ENCODE data around the gene VWA5B2. TPM values are rescaled to one million over a fixed set of nuclear protein-coding genes. Genes with fewer than 3 reads are reported as not detected.

Gene VWA5B2
- not detected in 2 replicates for total RNA-seq

DNA sequence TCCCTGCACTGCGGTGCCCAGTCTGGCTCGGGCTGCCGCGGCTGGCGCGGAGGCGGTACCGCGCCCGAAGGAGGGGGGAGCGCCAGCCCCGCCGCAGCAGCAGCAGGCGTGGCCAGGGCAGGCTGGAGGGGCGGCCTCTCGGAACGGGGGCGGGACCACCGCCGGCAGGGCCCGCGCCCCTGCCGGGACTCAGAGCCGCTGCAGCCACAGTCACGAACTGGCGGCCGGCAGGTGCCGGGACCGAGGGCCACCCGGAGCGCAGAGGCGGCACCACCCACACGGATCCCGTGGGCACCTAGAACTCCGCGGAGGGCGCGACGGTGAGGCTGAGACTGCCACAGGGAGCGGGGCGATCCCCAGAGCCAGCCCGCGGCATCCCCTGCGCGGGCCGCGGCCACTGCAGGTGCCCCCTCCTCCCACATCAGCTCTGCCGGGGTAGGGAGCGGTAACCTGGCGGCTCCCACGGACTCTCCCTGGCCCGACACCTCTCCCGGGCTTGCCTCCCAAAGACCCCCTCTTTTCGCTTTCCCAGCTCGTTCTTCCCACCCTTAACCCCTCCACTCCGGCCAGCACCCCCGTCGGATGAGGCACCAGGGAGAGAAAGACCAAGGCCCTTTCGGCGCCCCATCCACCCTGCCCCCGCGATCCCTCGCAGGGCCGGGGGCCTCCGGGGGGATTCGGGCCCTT lies at the start of gene VWA5B2:
Gene VWA5B2 (plus strand): TSS at position 192 of the 687 bp plus-strand sequence. CDS start 944 bp downstream, outside the sequence.

DNA sequence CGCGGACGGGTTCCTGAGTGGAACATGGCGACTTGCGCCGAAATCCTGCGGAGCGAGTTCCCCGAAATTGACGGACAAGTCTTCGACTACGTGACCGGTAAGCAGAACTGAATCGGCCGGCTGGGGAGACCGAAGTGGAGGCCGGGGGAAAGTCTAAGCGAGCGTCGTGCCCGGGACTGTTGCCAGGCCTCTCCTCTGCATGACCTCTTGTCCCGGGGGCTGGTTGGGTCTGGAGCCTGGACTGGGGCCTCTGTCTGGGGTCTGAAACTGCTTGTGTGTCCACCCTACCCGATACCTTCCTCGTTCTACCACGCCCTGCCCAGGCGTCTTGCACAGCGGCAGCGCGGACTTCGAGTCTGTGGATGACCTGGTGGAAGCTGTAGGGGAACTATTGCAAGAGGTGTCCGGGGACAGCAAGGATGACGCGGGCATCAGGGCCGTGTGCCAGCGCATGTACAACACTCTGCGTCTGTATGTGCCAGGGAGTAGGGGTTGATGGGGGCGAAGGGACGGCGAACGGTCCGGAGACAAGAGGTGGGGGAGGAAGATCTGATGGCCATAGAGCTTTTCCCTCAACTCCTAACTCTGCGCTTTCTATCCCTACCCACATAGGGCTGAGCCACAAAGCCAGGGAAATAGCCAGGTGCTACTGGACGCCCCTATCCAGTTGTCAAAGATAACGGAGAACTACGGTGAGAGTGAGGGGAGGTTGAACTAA lies 43.0 kb upstream of the VWA5B2 start, which contains the start of gene ABCF3:
Gene ABCF3 (plus strand): TSS at position 16 of the 718 bp plus-strand sequence. CDS start 9 bp downstream, at position 25.

DNA sequence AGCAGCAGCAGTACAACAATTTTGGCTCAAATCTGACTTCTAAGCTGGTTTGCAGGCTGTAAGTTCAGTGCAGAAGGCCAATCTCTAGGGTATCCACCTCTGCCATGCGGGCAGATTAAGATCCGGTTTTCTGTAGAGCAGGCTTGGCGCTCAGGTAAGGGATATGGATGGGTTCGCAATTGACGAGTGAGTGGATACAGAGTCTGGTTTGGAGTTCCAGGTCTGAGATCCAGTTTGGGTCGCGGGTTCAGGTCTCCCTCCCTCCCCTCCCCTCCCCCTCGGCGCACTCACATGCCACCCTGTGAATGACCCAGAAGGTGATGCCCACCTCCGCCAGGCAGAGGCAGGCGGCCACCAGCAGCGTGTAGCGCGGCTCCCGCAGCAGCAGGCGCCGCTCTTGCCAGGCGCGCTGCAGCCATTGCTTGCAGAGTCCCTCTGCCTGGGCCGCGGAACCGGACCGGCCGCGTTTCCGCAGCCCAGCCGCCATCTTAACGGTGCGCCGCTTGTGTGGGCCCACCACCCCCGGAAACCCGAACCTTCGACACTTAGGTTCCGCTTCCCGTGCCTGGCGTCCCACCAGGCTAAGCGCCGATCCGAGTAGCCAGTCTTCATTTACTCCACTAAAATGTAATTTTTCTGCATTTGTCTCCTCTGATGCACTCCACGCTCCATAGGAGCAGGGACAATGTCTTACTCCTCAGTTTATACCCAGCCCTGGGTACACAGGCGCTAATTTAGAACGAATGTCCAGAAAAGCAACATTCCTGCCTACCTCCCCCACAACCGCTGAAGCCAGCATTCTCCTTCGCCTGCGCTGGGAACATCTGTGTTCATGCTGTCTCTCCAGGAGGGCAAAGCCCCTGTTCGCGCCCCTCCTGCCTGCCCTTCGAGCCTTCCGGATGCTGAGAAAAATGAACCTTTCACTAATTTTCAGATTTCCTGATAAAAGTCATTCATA lies 19.3 kb downstream of the VWA5B2 start, which contains the start of gene ALG3:
Gene ALG3 (minus strand): TSS at position 509 of the 958 bp plus-strand sequence. CDS start 22 bp downstream, at position 487.

DNA sequence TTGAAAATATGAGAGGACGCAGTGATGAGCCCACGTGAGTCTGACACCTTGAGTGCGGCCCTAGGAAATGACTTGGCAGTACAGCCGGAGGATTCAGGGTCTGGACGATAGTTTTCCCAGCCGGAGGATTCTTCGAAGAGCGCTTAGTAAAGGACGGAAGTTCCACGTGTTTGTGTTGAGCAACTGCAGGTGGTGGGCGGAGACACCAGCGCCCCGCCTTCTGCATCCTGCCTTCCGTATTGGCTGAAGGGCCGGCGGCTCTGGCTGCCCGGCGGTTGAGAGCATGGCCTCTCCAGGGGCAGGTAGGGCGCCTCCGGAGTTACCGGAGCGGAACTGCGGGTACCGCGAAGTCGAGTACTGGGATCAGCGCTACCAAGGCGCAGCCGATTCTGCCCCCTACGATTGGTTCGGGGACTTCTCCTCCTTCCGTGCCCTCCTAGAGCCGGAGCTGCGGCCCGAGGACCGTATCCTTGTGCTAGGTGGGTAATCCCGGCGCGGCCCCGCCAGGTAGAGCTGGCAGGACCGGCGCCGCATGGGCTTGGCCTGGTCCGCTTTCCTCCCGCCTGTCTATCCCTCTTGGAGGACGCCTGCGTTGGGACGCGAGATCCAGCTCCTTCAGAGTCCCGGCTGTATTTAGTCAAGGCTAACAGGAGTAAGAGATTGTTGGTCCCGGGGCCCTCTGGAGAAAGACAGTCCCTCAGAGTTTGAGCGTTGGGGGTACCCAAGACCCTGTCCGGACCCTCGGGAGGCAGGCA lies 20.2 kb downstream of the VWA5B2 start, which contains the start of gene EEF1AKMT4:
Gene EEF1AKMT4 (plus strand): TSS at position 261 of the 755 bp plus-strand sequence. CDS start 23 bp downstream, at position 284.

DNA sequence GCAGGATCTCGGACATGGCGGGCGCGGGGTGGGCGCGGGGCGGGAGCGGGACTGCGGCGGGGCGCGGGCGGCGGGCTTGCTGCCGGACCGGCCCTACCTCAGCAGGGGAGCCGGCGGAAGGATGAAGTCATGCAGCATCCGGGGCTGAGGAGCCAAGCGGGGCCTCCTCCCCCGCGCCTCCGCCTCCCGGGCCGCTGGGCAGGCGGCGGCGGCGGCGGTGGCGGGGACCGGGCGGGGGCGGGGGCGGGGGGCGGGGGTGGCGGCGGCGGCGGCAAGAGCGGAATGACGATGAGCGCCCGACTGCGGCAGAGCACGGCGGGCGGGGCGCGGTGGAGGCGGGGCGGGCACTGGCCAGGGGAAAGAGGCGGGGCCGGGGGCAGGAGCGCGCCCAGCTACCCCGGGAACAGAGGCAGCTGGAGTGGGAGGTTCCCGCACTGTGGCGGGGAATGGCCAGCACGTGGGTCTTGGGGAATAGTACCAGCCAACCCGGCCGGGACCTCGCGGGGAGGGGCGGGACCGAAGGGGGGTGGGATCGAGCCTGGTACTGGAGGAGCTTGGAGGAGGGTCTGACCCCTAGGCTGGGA lies 32.0 kb downstream of the VWA5B2 start, which contains the start of gene CAMK2N2:
Gene CAMK2N2 (minus strand): TSS at position 284 of the 584 bp plus-strand sequence. CDS start 268 bp downstream, at position 16.

GRCh38 chr3:184275961-184276910 lies 46.9 kb downstream of the VWA5B2 start, which contains the start of gene ECE2:
Gene ECE2, plus strand, starts transcription at chr3:184276022. Its CDS starts 132 bp downstream, at chr3:184276154.

Other genes starting within 250 kb of the VWA5B2 start
- 14.4 and 25.4 TPM in 2 replicates for gene ABCC5, start 211.7 kb upstream of the VWA5B2 start, total RNA-seq
- gene HTR3D, start 197.8 kb upstream of the VWA5B2 start, total RNA-seq = not detected in 2 replicates
- not detected in 2 replicates for gene HTR3C, start 176.5 kb upstream of the VWA5B2 start, total RNA-seq
- gene HTR3E, start 132.5 kb upstream of the VWA5B2 start, total RNA-seq = not detected in 2 replicates
- gene EIF2B5, start 94.2 kb upstream of the VWA5B2 start, total RNA-seq = 29.3 and 39.1 TPM in 2 replicates
- 35.2 and 37.0 TPM in 2 replicates for gene DVL3, start 74.2 kb upstream of the VWA5B2 start, total RNA-seq
- 384 and 533 TPM in 2 replicates for gene AP2M1, start 54.7 kb upstream of the VWA5B2 start, total RNA-seq
- gene ABCF3, start 43.4 kb upstream of the VWA5B2 start, total RNA-seq = 55.2 and 81.5 TPM in 2 replicates
- 39.1 and 39.5 TPM in 2 replicates for gene ALG3, start 19.4 kb downstream of the VWA5B2 start, total RNA-seq
- gene EEF1AKMT4, start 20.1 kb downstream of the VWA5B2 start, total RNA-seq = 3.4 and 6.9 TPM in 2 replicates
- not detected in 2 replicates for gene CAMK2N2, start 32.0 kb downstream of the VWA5B2 start, total RNA-seq
- not detected in 2 replicates for gene ECE2, start 46.4 kb downstream of the VWA5B2 start, total RNA-seq
- 485 and 1,347 TPM in 2 replicates for gene PSMD2, start 69.7 kb downstream of the VWA5B2 start, total RNA-seq
- 179 and 389 TPM in 2 replicates for gene EIF4G1, start 85.0 kb downstream of the VWA5B2 start, total RNA-seq
- gene FAM131A, start 108.0 kb downstream of the VWA5B2 start, total RNA-seq = 22.0 and 24.5 TPM in 2 replicates
- gene CLCN2, start 132.0 kb downstream of the VWA5B2 start, total RNA-seq = 1.7 and 3.3 TPM in 2 replicates
- 102 and 146 TPM in 2 replicates for gene POLR2H, start 132.1 kb downstream of the VWA5B2 start, total RNA-seq
- gene THPO, start 148.6 kb downstream of the VWA5B2 start, total RNA-seq = under 0.01 and 0.28 TPM in 2 replicates
- 0.96 and 3.1 TPM in 2 replicates for gene CHRD, start 150.5 kb downstream of the VWA5B2 start, total RNA-seq

Measured in regular cardiac myocyte (primary cell).